ENCODE measurements around the gene SETX. TPM values are rescaled to one million over a fixed set of nuclear protein-coding genes. Genes with fewer than 3 reads are reported as not detected.

The SETX gene
- total and polyA plus RNA-seq, 10 of the 15 experiments (the other 5 are each of a cell fraction or from before 2014, with no cell fraction given): 15.8 to 75.7 (median 37.0) TPM

DNA sequence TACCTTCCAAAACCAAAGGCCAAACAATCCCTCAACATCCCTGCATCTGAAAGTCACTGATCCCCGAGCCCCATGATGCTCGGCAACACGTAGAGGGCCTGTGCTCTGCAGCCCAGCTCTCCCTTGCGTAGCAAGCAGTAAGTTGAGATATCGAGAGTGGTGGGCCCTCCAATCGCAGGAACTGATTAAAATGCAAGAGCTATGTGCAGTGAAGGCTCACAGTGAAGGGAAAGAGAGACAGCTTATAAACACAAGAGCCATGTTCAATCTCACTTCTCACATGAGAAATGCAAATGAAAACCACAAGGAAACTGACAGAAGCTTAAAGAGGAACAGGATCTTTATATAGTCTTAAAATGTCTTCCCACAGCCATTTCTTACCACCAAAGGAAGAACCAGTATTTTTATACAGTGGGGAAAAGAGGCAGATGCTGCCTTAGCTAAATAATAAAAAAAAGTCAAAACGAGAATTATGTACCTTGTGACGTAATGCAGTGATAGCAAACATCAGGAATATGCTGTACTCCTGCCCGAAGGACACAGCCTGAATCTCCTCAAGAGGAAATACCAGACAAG lies 27.3 kb upstream of the SETX start (continued):
- TF ChIP-seq TBL1XR1 (IDR thresholded peaks at IDR 0.05; ENCODE audit: low read depth, low read length) (peak; percentile 93), EZH2 (IDR thresholded peaks at IDR 0.05; ENCODE audit: borderline replicate concordance, control insufficient read depth, low read depth, low read length) (no peak), CREM (IDR thresholded peaks at IDR 0.05; ENCODE audit: low read depth) (peak; percentile 6; the same call in 1 of the 2 replicates), SMC3 (IDR thresholded peaks at IDR 0.05; ENCODE audit: borderline replicate concordance, low read length) (peak; percentile 19; the same call in 1 of the 2 replicates), RAD51 (IDR thresholded peaks at IDR 0.05) (no peak), WRNIP1 (IDR thresholded peaks at IDR 0.05; ENCODE audit: borderline replicate concordance, low read depth, low read length) (no peak), ZBTB11 (CRISPR knock-in tag; IDR thresholded peaks at IDR 0.05) (no peak), ASH2L (IDR thresholded peaks at IDR 0.05; ENCODE audit: borderline replicate concordance, low read depth) (peak; percentile 87; the same call in 1 of the 2 replicates), TAF1 (IDR thresholded peaks at IDR 0.05; ENCODE audit: borderline replicate concordance, low read depth, low read length) (peak; percentile 58; the same call in 1 of the 2 replicates), IKZF2 (IDR thresholded peaks at IDR 0.05) (peak; percentile 59 to 67), YY1 (IDR thresholded peaks at IDR 0.05; ENCODE audit: low read depth, low read length) (peak; percentile 29; the same call in 1 of the 2 replicates), GATAD2B (conservative IDR thresholded peaks at IDR 0.05; ENCODE audit: low read depth) (0 out of 2 replicates have a peak, but pooled peaks have one; percentile 19), RBBP5 (conservative IDR thresholded peaks at IDR 0.05) (peak; percentile 64; the same call in 1 of the 2 replicates)
- TF ChIP-seq, protein P1, sequence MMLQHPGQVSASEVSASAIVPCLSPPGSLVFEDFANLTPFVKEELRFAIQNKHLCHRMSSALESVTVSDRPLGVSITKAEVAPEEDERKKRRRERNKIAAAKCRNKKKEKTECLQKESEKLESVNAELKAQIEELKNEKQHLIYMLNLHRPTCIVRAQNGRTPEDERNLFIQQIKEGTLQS (IDR thresholded peaks at IDR 0.05; ENCODE audit: borderline replicate concordance, extremely low read depth, low read depth, low read length): no peak
- TF ChIP-seq, protein P2, sequence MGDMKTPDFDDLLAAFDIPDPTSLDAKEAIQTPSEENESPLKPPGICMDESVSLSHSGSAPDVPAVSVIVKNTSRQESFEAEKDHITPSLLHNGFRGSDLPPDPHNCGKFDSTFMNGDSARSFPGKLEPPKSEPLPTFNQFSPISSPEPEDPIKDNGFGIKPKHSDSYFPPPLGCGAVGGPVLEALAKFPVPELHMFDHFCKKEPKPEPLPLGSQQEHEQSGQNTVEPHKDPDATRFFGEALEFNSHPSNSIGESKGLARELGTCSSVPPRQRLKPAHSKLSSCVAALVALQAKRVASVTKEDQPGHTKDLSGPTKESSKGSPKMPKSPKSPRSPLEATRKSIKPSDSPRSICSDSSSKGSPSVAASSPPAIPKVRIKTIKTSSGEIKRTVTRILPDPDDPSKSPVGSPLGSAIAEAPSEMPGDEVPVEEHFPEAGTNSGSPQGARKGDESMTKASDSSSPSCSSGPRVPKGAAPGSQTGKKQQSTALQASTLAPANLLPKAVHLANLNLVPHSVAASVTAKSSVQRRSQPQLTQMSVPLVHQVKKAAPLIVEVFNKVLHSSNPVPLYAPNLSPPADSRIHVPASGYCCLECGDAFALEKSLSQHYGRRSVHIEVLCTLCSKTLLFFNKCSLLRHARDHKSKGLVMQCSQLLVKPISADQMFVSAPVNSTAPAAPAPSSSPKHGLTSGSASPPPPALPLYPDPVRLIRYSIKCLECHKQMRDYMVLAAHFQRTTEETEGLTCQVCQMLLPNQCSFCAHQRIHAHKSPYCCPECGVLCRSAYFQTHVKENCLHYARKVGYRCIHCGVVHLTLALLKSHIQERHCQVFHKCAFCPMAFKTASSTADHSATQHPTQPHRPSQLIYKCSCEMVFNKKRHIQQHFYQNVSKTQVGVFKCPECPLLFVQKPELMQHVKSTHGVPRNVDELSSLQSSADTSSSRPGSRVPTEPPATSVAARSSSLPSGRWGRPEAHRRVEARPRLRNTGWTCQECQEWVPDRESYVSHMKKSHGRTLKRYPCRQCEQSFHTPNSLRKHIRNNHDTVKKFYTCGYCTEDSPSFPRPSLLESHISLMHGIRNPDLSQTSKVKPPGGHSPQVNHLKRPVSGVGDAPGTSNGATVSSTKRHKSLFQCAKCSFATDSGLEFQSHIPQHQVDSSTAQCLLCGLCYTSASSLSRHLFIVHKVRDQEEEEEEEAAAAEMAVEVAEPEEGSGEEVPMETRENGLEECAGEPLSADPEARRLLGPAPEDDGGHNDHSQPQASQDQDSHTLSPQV (IDR thresholded peaks at IDR 0.05): no peak
- TF ChIP-seq, protein P3, sequence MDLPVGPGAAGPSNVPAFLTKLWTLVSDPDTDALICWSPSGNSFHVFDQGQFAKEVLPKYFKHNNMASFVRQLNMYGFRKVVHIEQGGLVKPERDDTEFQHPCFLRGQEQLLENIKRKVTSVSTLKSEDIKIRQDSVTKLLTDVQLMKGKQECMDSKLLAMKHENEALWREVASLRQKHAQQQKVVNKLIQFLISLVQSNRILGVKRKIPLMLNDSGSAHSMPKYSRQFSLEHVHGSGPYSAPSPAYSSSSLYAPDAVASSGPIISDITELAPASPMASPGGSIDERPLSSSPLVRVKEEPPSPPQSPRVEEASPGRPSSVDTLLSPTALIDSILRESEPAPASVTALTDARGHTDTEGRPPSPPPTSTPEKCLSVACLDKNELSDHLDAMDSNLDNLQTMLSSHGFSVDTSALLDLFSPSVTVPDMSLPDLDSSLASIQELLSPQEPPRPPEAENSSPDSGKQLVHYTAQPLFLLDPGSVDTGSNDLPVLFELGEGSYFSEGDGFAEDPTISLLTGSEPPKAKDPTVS (IDR thresholded peaks at IDR 0.05; ENCODE audit: low read depth, low read length): no peak
- TF ChIP-seq, protein P4, sequence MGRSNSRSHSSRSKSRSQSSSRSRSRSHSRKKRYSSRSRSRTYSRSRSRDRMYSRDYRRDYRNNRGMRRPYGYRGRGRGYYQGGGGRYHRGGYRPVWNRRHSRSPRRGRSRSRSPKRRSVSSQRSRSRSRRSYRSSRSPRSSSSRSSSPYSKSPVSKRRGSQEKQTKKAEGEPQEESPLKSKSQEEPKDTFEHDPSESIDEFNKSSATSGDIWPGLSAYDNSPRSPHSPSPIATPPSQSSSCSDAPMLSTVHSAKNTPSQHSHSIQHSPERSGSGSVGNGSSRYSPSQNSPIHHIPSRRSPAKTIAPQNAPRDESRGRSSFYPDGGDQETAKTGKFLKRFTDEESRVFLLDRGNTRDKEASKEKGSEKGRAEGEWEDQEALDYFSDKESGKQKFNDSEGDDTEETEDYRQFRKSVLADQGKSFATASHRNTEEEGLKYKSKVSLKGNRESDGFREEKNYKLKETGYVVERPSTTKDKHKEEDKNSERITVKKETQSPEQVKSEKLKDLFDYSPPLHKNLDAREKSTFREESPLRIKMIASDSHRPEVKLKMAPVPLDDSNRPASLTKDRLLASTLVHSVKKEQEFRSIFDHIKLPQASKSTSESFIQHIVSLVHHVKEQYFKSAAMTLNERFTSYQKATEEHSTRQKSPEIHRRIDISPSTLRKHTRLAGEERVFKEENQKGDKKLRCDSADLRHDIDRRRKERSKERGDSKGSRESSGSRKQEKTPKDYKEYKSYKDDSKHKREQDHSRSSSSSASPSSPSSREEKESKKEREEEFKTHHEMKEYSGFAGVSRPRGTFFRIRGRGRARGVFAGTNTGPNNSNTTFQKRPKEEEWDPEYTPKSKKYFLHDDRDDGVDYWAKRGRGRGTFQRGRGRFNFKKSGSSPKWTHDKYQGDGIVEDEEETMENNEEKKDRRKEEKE (IDR thresholded peaks at IDR 0.05): no peak

Data from GM12878 (cell line).